Liver (tissue), 9 donors: ENCODE results near the gene LENG1. TPM values are rescaled to one million over a fixed set of nuclear protein-coding genes. Genes with fewer than 3 reads are reported as not detected.

ENCODE experiments used
- DNase-seq: peaks from one replicate; pipeline ENCODE4 v3.0.0-alpha.2; 2017; ENCODE audit warnings: low spot score
- H3K27ac ChIP-seq, 2 donors: one replicate each; pipeline ENCODE4 v1.7.0; 2013; ENCODE audit warnings: inconsistent platforms in 2 of 2, low read length in 2 of 2, control low read depth in 1 of 2, low read depth in 1 of 2, mild to moderate bottlenecking in 1 of 2
- H3K27me3 ChIP-seq, 4 donors: one replicate each; pipeline versions ENCODE4 v1.6.1 to v1.7.0; 2013; ENCODE audit warnings: low read length in 3 of 4, inconsistent platforms in 1 of 4, mild to moderate bottlenecking in 1 of 4, moderate library complexity in 1 of 4; ENCODE audit not compliant: control insufficient read depth in 4 of 4, insufficient read depth in 4 of 4
- H3K36me3 ChIP-seq, 4 donors: one replicate each; pipeline versions ENCODE4 v1.6.1 to v1.7.0; 2013; ENCODE audit warnings: low read length in 3 of 4, mild to moderate bottlenecking in 3 of 4, low read depth in 1 of 4, moderate library complexity in 1 of 4; ENCODE audit not compliant: control insufficient read depth in 4 of 4, insufficient read depth in 3 of 4
- H3K4me1 ChIP-seq, 4 donors: one replicate each; pipeline versions ENCODE4 v1.6.1 to v1.7.0; 2013; ENCODE audit warnings: low read length in 3 of 4, mild to moderate bottlenecking in 3 of 4, moderate library complexity in 1 of 4; ENCODE audit not compliant: control insufficient read depth in 4 of 4, insufficient read depth in 4 of 4
- H3K4me3 ChIP-seq, 3 donors: one replicate each; pipeline versions ENCODE4 v1.6.1 to v1.7.0; 2013; ENCODE audit warnings: low read length in 3 of 3, control low read depth in 1 of 3, low read depth in 1 of 3, mild to moderate bottlenecking in 1 of 3
- H3K9ac ChIP-seq, 2 donors: one replicate each; pipeline ENCODE4 v1.7.0; 2013; ENCODE audit warnings: low read length in 2 of 2, mild to moderate bottlenecking in 2 of 2, moderate library complexity in 2 of 2, control low read depth in 1 of 2, low read depth in 1 of 2
- H3K9me3 ChIP-seq, 4 donors: one replicate each; pipeline versions ENCODE4 v1.6.1 to v1.7.0; 2013; ENCODE audit warnings: low read length in 3 of 4; ENCODE audit not compliant: control insufficient read depth in 4 of 4
- FOXA1 ChIP-seq: IDR thresholded peaks from 2 replicates; pipeline ENCODE4 v1.6.1; 2016; ENCODE audit warnings: antibody characterized with exemption
- FOXA2 ChIP-seq: IDR thresholded peaks from 2 replicates; pipeline ENCODE4 v1.6.1; 2016; ENCODE audit warnings: antibody characterized with exemption
- GABPA ChIP-seq, 2 donors: IDR thresholded peaks in 1 of 2; conservative IDR thresholded peaks in 1 of 2; 2 replicates each; pipeline ENCODE4 v1.6.1; 2016; ENCODE audit warnings: antibody characterized with exemption in 2 of 2, mild to moderate bottlenecking in 1 of 2, moderate library complexity in 1 of 2
- HNF4A ChIP-seq, 2 donors: conservative IDR thresholded peaks; 2 replicates each; pipeline ENCODE4 v1.6.1; 2016; ENCODE audit warnings: antibody characterized with exemption in 2 of 2, mild to moderate bottlenecking in 2 of 2
- HNF4G ChIP-seq: IDR thresholded peaks from 2 replicates; pipeline ENCODE4 v1.6.1; 2016; ENCODE audit warnings: antibody characterized with exemption
- JUND ChIP-seq, 2 donors: IDR thresholded peaks; 2 replicates each; pipeline ENCODE4 v1.6.1; 2016; ENCODE audit warnings: antibody characterized with exemption in 2 of 2
- NR2F2 ChIP-seq: IDR thresholded peaks from 2 replicates; pipeline ENCODE4 v1.6.1; 2016; ENCODE audit warnings: antibody characterized with exemption
- RAD21 ChIP-seq, 2 donors: IDR thresholded peaks; 2 replicates each; pipeline ENCODE4 v1.6.1; 2016; ENCODE audit warnings: antibody characterized with exemption in 2 of 2, mild to moderate bottlenecking in 2 of 2
- SP1 ChIP-seq: IDR thresholded peaks from 2 replicates; pipeline ENCODE4 v1.6.1; 2018; ENCODE audit warnings: antibody characterized with exemption, mild to moderate bottlenecking
- YY1 ChIP-seq: IDR thresholded peaks from 2 replicates; pipeline ENCODE4 v1.6.1; 2016; ENCODE audit warnings: antibody characterized with exemption, mild to moderate bottlenecking
- WGBS: extraction: QIAGEN DNeasy Blood & Tissue Kit; methylation state at CpG from one replicate; pipeline ENCODE4 v1.1.7; 2013; 5-methylcytosine and 5-hydroxymethylcytosine counted together
- polyA plus RNA-seq, 2 donors: library from polyadenylated mRNA; stranded (reverse) in 1 of 2; unstranded in 1 of 2; fragments of 200-250 nt in 1 of 2; fragments of >200 nt in 1 of 2; fragmentation: Nextera tagmentation in 1 of 2; extraction: Ambion mirVana in 1 of 2; gene quantifications; one replicate each; pipeline versions ENCODE4 v1.2.1 to v1.2.3, GENCODE V29; 2013 to 2015
- total RNA-seq, 2 donors: library from RNA; depleted of rRNA; stranded (reverse); fragments of >200 nt; gene quantifications; one replicate each; pipeline ENCODE4 v1.2.3, GENCODE V29; 2014
- TF ChIP-seq, protein P1 (sequence below): fragments of 150-350 bp; IDR thresholded peaks from 2 replicates; pipeline ENCODE4 v1.5.1; 2017; ENCODE audit warnings: improper control_type of control experiment, low read depth, low read length; ENCODE audit not compliant: missing input control
- TF ChIP-seq, protein P2 (sequence below): IDR thresholded peaks from 2 replicates; pipeline ENCODE4 v1.6.1; 2016; ENCODE audit warnings: antibody characterized with exemption
- TF ChIP-seq, protein P3 (sequence below): IDR thresholded peaks from 2 replicates; pipeline ENCODE4 v1.6.1; 2016; ENCODE audit warnings: antibody characterized with exemption
- TF ChIP-seq, protein P4 (sequence below): IDR thresholded peaks from 2 replicates; pipeline ENCODE4 v1.6.1; 2016; ENCODE audit warnings: antibody characterized with exemption
- TF ChIP-seq, protein P5 (sequence below): IDR thresholded peaks from 2 replicates; pipeline ENCODE4 v1.6.1; 2016; ENCODE audit warnings: antibody characterized with exemption, mild to moderate bottlenecking
- donor health status: healthy.
- donor health status: healthy.
- donor health status: healthy.
- donor health status: healthy.
- donor health status: healthy.

LENG1 gene
- total and polyA plus RNA-seq, 4 donors, result 2.6 to 4.4 (median 2.9) TPM

DNA sequence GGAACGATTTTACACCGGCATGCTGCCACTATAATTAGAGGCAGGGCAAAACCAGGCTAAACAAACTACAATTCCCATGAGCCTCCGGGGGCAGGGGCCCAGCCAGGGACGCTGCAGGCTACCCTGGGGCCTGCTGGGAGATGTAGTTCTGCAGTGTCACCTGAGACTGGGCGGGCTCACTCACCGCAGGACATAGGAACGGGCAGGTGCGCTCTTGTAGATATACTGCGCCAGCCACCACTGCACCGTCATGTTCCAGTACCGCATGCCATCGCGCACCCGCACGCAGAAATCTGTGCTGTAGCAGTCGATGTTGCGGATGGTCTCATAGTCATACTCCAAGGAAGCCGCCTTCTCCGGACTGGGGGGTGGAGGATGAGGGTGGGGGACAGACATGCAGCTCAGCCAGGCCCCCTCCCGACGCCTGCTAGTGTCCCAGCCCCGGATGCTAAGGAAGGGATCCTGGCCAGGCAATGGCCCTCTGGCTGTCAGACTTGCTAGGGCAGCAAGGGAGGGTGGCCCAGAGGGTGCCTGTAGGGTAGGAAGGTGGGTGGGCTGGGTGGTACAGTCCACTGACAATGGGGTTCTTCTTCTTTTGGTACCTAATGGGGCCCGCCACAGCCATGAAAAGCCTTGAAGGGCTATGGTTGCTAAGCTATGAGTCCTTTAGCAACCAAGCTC is 19.2 kb upstream of the LENG1 start:
- no peaks in the 10 kb centered on the region for H3K27me3 ChIP-seq
- H3K4me3 ChIP-seq, result no peak overlapping the region
- H3K4me1 ChIP-seq, result no peaks in the 10 kb centered on the region
- H3K9ac ChIP-seq, result no peak overlapping the region
- DNase-seq, result peak; percentile 70
- 87% methylated on average over 23 of the region's 23 CpGs for WGBS
- H3K9me3 ChIP-seq, result no peaks in the 10 kb centered on the region
- peaks cover 0 to 16% (median 6%) of the 10 kb centered on the region in 4 donors for H3K36me3 ChIP-seq
- TF ChIP-seq RAD21 (IDR thresholded peaks at IDR 0.05) (no peak), NR2F2 (no peak), GABPA (IDR thresholded peaks at IDR 0.05 in 1 of 2, conservative IDR thresholded peaks at IDR 0.05 in 1 of 2) (no peak), YY1 (no peak), FOXA2 (no peak), FOXA1 (no peak), SP1 (no peak), HNF4G (no peak), JUND (IDR thresholded peaks at IDR 0.05) (no peak), HNF4A (conservative IDR thresholded peaks at IDR 0.05) (no peak)
- TF ChIP-seq, protein P1, sequence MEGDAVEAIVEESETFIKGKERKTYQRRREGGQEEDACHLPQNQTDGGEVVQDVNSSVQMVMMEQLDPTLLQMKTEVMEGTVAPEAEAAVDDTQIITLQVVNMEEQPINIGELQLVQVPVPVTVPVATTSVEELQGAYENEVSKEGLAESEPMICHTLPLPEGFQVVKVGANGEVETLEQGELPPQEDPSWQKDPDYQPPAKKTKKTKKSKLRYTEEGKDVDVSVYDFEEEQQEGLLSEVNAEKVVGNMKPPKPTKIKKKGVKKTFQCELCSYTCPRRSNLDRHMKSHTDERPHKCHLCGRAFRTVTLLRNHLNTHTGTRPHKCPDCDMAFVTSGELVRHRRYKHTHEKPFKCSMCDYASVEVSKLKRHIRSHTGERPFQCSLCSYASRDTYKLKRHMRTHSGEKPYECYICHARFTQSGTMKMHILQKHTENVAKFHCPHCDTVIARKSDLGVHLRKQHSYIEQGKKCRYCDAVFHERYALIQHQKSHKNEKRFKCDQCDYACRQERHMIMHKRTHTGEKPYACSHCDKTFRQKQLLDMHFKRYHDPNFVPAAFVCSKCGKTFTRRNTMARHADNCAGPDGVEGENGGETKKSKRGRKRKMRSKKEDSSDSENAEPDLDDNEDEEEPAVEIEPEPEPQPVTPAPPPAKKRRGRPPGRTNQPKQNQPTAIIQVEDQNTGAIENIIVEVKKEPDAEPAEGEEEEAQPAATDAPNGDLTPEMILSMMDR, result no peak
- TF ChIP-seq, protein P2, sequence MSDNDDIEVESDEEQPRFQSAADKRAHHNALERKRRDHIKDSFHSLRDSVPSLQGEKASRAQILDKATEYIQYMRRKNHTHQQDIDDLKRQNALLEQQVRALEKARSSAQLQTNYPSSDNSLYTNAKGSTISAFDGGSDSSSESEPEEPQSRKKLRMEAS, result no peak
- TF ChIP-seq, protein P3, sequence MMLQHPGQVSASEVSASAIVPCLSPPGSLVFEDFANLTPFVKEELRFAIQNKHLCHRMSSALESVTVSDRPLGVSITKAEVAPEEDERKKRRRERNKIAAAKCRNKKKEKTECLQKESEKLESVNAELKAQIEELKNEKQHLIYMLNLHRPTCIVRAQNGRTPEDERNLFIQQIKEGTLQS, result no peak
- TF ChIP-seq, protein P4, sequence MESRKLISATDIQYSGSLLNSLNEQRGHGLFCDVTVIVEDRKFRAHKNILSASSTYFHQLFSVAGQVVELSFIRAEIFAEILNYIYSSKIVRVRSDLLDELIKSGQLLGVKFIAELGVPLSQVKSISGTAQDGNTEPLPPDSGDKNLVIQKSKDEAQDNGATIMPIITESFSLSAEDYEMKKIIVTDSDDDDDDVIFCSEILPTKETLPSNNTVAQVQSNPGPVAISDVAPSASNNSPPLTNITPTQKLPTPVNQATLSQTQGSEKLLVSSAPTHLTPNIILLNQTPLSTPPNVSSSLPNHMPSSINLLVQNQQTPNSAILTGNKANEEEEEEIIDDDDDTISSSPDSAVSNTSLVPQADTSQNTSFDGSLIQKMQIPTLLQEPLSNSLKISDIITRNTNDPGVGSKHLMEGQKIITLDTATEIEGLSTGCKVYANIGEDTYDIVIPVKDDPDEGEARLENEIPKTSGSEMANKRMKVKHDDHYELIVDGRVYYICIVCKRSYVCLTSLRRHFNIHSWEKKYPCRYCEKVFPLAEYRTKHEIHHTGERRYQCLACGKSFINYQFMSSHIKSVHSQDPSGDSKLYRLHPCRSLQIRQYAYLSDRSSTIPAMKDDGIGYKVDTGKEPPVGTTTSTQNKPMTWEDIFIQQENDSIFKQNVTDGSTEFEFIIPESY, result no peak
- TF ChIP-seq, protein P5, sequence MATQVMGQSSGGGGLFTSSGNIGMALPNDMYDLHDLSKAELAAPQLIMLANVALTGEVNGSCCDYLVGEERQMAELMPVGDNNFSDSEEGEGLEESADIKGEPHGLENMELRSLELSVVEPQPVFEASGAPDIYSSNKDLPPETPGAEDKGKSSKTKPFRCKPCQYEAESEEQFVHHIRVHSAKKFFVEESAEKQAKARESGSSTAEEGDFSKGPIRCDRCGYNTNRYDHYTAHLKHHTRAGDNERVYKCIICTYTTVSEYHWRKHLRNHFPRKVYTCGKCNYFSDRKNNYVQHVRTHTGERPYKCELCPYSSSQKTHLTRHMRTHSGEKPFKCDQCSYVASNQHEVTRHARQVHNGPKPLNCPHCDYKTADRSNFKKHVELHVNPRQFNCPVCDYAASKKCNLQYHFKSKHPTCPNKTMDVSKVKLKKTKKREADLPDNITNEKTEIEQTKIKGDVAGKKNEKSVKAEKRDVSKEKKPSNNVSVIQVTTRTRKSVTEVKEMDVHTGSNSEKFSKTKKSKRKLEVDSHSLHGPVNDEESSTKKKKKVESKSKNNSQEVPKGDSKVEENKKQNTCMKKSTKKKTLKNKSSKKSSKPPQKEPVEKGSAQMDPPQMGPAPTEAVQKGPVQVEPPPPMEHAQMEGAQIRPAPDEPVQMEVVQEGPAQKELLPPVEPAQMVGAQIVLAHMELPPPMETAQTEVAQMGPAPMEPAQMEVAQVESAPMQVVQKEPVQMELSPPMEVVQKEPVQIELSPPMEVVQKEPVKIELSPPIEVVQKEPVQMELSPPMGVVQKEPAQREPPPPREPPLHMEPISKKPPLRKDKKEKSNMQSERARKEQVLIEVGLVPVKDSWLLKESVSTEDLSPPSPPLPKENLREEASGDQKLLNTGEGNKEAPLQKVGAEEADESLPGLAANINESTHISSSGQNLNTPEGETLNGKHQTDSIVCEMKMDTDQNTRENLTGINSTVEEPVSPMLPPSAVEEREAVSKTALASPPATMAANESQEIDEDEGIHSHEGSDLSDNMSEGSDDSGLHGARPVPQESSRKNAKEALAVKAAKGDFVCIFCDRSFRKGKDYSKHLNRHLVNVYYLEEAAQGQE, result no peak
- H3K27ac ChIP-seq, result no peak overlapping the region
